SH-SY5Y (cell line): ENCODE measurements around the gene RAB29.

ENCODE experiments used
- GATA2 ChIP-seq: IDR thresholded peaks from 2 replicates; pipeline ENCODE4 v1.6.1; 2011; ENCODE audit warnings: mild to moderate bottlenecking, low read depth, low read length
- GATA3 ChIP-seq: IDR thresholded peaks from 2 replicates; pipeline ENCODE4 v1.6.1; 2011; ENCODE audit warnings: low read depth, mild to moderate bottlenecking, low read length, moderate library complexity

GRCh38 chr1:205756552-205756951 lies 18.7 kb downstream of the RAB29 start:
- no peak for TF ChIP-seq GATA2
- no peak for TF ChIP-seq GATA3
